NCI-H2081 (cell line): ENCODE measurements around the gene CHD3.

Source experiments
- DNase-seq, 2 experiments: peaks; one replicate each; lab custom pipeline; 2025; lab: John Stamatoyannopoulos, UW

The CHD3 gene

GRCh38 chr17:7864995-7865650 lies 23.5 kb upstream of the CHD3 start:
- no peak for DNase-seq

- DNase-seq: no peak
These were observed 20.7 kb upstream of the CHD3 start for GRCh38 chr17:7867881-7868329.

- DNase-seq: no peak
These were observed 15.5 kb upstream of the CHD3 start for GRCh38 chr17:7873051-7873450.

GRCh38 chr17:7875804-7876370 lies 12.7 kb upstream of the CHD3 start:
- DNase-seq: no peak

GRCh38 chr17:7878234-7878633 lies 10.4 kb upstream of the CHD3 start:
- no peak for DNase-seq

GRCh38 chr17:7880076-7880868 lies 8.3 kb upstream of the CHD3 start:
- DNase-seq: no peak

- peak; percentile 49 to 69 for DNase-seq
These were observed 7.1 kb upstream of the CHD3 start for GRCh38 chr17:7881276-7882054.

GRCh38 chr17:7882068-7882467 lies 6.5 kb upstream of the CHD3 start:
- DNase-seq: peak in 1 of 2 experiments; percentile 64

GRCh38 chr17:7882629-7883028 lies 6.0 kb upstream of the CHD3 start:
- DNase-seq: peak in 1 of 2 experiments; percentile 15

- peak in 1 of 2 experiments; percentile 37 for DNase-seq
These were observed 4.7 kb upstream of the CHD3 start for GRCh38 chr17:7883781-7884386.

- no peak for DNase-seq
These were observed 3.8 kb upstream of the CHD3 start for GRCh38 chr17:7884581-7885366.

- DNase-seq: peak in 1 of 2 experiments; percentile 67
These were observed 3.0 kb upstream of the CHD3 start for GRCh38 chr17:7885367-7886226.

GRCh38 chr17:7886227-7887037 lies 2.2 kb upstream of the CHD3 start:
- peak in 1 of 2 experiments; percentile 53 for DNase-seq

- no peak for DNase-seq
These were observed 1.5 kb upstream of the CHD3 start for GRCh38 chr17:7887038-7887481.

GRCh38 chr17:7887482-7888183 lies 956 bp upstream of the CHD3 start:
- peak; percentile 89 to 92 for DNase-seq

GRCh38 chr17:7889166-7889955 lies 772 bp downstream of the CHD3 start:
- DNase-seq: peak; percentile 91 to 95

- no peak for DNase-seq
These were observed 4.7 kb downstream of the CHD3 start for GRCh38 chr17:7893187-7893880.
